ENCODE measurements around the gene HERPUD2.

DNA sequence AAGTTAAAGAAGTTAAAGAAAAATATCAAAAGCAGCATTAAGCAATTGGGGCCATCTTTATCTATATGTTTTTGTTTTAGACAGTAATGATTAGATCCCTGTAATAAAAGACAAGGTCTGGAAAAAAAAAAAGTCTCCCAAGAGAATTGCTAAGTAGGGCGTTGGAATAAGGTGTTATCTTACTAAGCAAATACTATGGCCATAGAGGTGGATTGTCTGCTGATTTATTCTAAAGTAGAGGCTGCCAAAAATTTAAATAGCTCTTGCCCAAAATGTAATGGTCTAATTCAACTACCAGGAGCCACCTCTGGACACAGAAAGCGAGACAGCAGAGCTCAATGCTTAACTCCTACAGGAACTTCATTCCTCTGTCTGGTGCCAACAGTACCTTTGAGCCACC, 71.6 kb downstream of the HERPUD2 start:
- TF ChIP-seq POLR2A (IDR thresholded peaks at IDR 0.05) (no peak), CTCF (IDR thresholded peaks at IDR 0.05) (no peak), EP300 (IDR thresholded peaks at IDR 0.05; ENCODE audit: low read depth) (no peak)

All from transverse colon (tissue), 3 donors.